Neural progenitor cell (in vitro differentiated cells): ENCODE results near the gene WDR72. TPM values are rescaled to one million over a fixed set of nuclear protein-coding genes. Genes with fewer than 3 reads are reported as not detected.

Experiments used
- DNase-seq: peaks from one replicate; pipeline ENCODE4 v3.0.0-alpha.2; 2016; ENCODE audit warnings: low spot score
- H2AFZ ChIP-seq: fragments of 200-600 bp; sonication (generic); replicated peaks from 2 replicates; pipeline ENCODE4 v1.6.1; 2016; ENCODE audit warnings: antibody characterized with exemption
- H3F3A ChIP-seq: fragments of 200-600 bp; sonication (generic); 2 replicates; pipeline ENCODE4 v1.6.1; 2016; ENCODE audit warnings: antibody characterized with exemption, low read depth
- H3K27ac ChIP-seq: fragments of 200-600 bp; sonication (generic); 2 replicates; pipeline ENCODE4 v1.5.1; 2016; ENCODE audit warnings: mild to moderate bottlenecking
- H3K27me3 ChIP-seq: fragments of 200-600 bp; sonication (generic); 2 replicates; pipeline ENCODE4 v1.6.1; 2016; ENCODE audit warnings: mild to moderate bottlenecking, moderate library complexity
- H3K36me3 ChIP-seq: fragments of 200-600 bp; sonication (generic); 2 replicates; pipeline ENCODE4 v1.5.1; 2016
- H3K4me1 ChIP-seq: fragments of 200-600 bp; sonication (generic); 2 replicates; pipeline ENCODE4 v1.6.1; 2016; ENCODE audit warnings: mixed run types
- H3K4me2 ChIP-seq: fragments of 200-600 bp; sonication (generic); 2 replicates; pipeline ENCODE4 v1.6.1; 2016
- H3K4me3 ChIP-seq: fragments of 200-600 bp; sonication (generic); 2 replicates; pipeline ENCODE4 v1.5.1; 2016
- H3K79me2 ChIP-seq: fragments of 200-600 bp; sonication (generic); 2 replicates; pipeline ENCODE4 v1.6.1; 2016; ENCODE audit warnings: low read depth
- H3K9ac ChIP-seq: fragments of 200-600 bp; sonication (generic); 2 replicates; pipeline ENCODE4 v1.6.1; 2016
- H3K9me3 ChIP-seq: fragments of 200-600 bp; sonication (generic); 2 replicates; pipeline ENCODE4 v1.5.1; 2016; ENCODE audit warnings: low read depth
- H4K20me1 ChIP-seq: fragments of 200-600 bp; sonication (generic); 2 replicates; pipeline ENCODE4 v1.6.1; 2016; ENCODE audit warnings: low read depth
- H3K27ac Mint-ChIP-seq: 3 replicates; pipeline ENCODE4 v1.8.0; 2021; ENCODE audit warnings: mixed read lengths
- H3K27me3 Mint-ChIP-seq: 2 replicates; pipeline ENCODE4 v1.8.0; 2022; ENCODE audit warnings: low read depth, mild to moderate bottlenecking, inconsistent platforms, moderate library complexity, mixed read lengths; ENCODE audit not compliant: insufficient read depth
- H3K36me3 Mint-ChIP-seq: 3 replicates; pipeline ENCODE4 v1.8.0; 2021; ENCODE audit warnings: mixed read lengths
- H3K4me1 Mint-ChIP-seq: 3 replicates; pipeline ENCODE4 v1.8.0; 2021; ENCODE audit warnings: mixed read lengths
- H3K4me3 Mint-ChIP-seq: 3 replicates; pipeline ENCODE4 v1.8.0; 2021; ENCODE audit warnings: mild to moderate bottlenecking, moderate library complexity, mixed read lengths
- H3K9me3 Mint-ChIP-seq: 3 replicates; pipeline ENCODE4 v1.8.0; 2020; ENCODE audit warnings: mixed read lengths
- CTCF ChIP-seq: fragments of 200-600 bp; sonication (generic); IDR thresholded peaks from 2 replicates; pipeline ENCODE4 v1.5.1; 2017; ENCODE audit warnings: antibody characterized with exemption, mild to moderate bottlenecking
- EZH2 ChIP-seq: fragments of 200-600 bp; sonication (generic); IDR thresholded peaks from 2 replicates; pipeline ENCODE4 v1.6.1; 2017; ENCODE audit warnings: antibody characterized with exemption, mild to moderate bottlenecking, moderate library complexity
- EZH2phosphoT487 ChIP-seq: fragments of 200-600 bp; sonication (generic); IDR thresholded peaks from 2 replicates; pipeline ENCODE4 v1.6.1; 2017; ENCODE audit warnings: antibody characterized with exemption
- small RNA-seq: library from RNA; depleted of rRNA; stranded (forward); fragments of <200 nt; gene quantifications from one replicate; pipeline ENCODE3, GENCODE V24; 2015
- total RNA-seq: library from RNA; depleted of rRNA; stranded (reverse); fragments of >200 nt; gene quantifications from 2 replicates; pipeline ENCODE4 v1.2.3, GENCODE V29; 2015; ENCODE audit warnings: low replicate concordance

WDR72 gene
- total RNA-seq, 1 donor from 2014 or later, result 4.6 TPM

DNA sequence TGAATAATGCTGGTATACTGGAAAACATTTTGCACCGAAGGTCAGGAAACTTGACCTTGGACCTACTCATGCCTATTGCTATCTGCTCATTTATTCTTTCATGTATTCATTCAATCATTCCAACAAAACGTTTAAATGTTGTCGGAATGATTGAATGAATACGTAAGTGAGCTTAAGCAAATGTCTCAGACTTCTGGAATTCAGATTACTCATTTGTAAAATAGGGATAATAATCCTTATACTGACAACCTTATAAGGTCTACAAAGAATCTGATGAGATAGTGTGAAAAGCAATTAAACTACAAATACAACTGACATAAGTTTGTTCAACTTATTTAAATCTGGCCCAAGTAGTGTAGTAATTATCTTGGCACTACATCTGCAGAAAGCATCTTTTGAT is 288.7 kb downstream of the WDR72 start:
- H3K79me2 ChIP-seq, result no peaks in the 10 kb centered on the region
- H2AFZ ChIP-seq, result no peak overlapping the region
- no peak overlapping the region for H3K27ac ChIP-seq
- H3K4me1 ChIP-seq, result no peaks in the 10 kb centered on the region
- DNase-seq, result no peak
- H3K9me3 Mint-ChIP-seq, result peaks cover 3% of the 10 kb centered on the region
- no peaks in the 10 kb centered on the region for H3K9me3 ChIP-seq
- H3K27ac Mint-ChIP-seq, result no peak overlapping the region
- no peaks in the 10 kb centered on the region for H3K36me3 Mint-ChIP-seq
- TF ChIP-seq EZH2 (no peak), CTCF (no peak), EZH2phosphoT487 (no peak)
- H3K9ac ChIP-seq, result no peak overlapping the region
- H3K4me3 ChIP-seq, result no peak overlapping the region
- no peaks in the 10 kb centered on the region for H3F3A ChIP-seq
- no peaks in the 10 kb centered on the region for H3K27me3 Mint-ChIP-seq
- no peaks in the 10 kb centered on the region for H4K20me1 ChIP-seq
- no peak overlapping the region for H3K4me2 ChIP-seq
- no peak overlapping the region for H3K4me3 Mint-ChIP-seq
- H3K36me3 ChIP-seq, result no peaks in the 10 kb centered on the region
- H3K4me1 Mint-ChIP-seq, result no peaks in the 10 kb centered on the region
- no peaks in the 10 kb centered on the region for H3K27me3 ChIP-seq

- no peaks in the 10 kb centered on the region for H3K4me1 Mint-ChIP-seq
- Histone ChIP-seq H3K27me3 (no peaks in the 10 kb centered on the region), H3K4me3 (no peak overlapping the region), H3K4me1 (no peaks in the 10 kb centered on the region), H3K9ac (no peak overlapping the region), H3K4me2 (no peak overlapping the region), H3K36me3 (no peaks in the 10 kb centered on the region), H3K9me3 (no peaks in the 10 kb centered on the region), H3K27ac (no peak overlapping the region), H2AFZ (no peak overlapping the region), H3K79me2 (no peaks in the 10 kb centered on the region), H4K20me1 (no peaks in the 10 kb centered on the region), H3F3A (no peaks in the 10 kb centered on the region)
- no peaks in the 10 kb centered on the region for H3K27me3 Mint-ChIP-seq
- H3K27ac Mint-ChIP-seq, result no peak overlapping the region
- DNase-seq, result no peak
- no peak overlapping the region for H3K4me3 Mint-ChIP-seq
- no peaks in the 10 kb centered on the region for H3K36me3 Mint-ChIP-seq
- TF ChIP-seq EZH2 (no peak), EZH2phosphoT487 (no peak), CTCF (no peak)
- peaks cover 3% of the 10 kb centered on the region for H3K9me3 Mint-ChIP-seq
Measured at GRCh38 chr15:53469422-53469821, 290.0 kb downstream of the WDR72 start.

Small RNAs within 50 kb of the gene (small RNA-seq; reads per million reads assigned to genes)
- gene RNU2-53P (not detected), gene RNU6-449P (not detected)

Other genes starting within 250 kb of the WDR72 start
- 0.03 TPM in 1 of 2 replicates, not detected in the other for gene UNC13C, start 218.8 kb upstream of the WDR72 start, total RNA-seq